Cerebellar nuclear complex (tissue), 1 donor: ENCODE results near the gene KLK3.
"Not testable (repeated sequence)": the region's sequence is repeated elsewhere in the genome, so short reads cannot be mapped to it uniquely, and the experiment has no call there.

Experiments used
- DNase-seq, 2 experiments: peaks; one replicate each; lab custom pipeline; 2025; lab: John Stamatoyannopoulos, UW

Gene KLK3

DNA sequence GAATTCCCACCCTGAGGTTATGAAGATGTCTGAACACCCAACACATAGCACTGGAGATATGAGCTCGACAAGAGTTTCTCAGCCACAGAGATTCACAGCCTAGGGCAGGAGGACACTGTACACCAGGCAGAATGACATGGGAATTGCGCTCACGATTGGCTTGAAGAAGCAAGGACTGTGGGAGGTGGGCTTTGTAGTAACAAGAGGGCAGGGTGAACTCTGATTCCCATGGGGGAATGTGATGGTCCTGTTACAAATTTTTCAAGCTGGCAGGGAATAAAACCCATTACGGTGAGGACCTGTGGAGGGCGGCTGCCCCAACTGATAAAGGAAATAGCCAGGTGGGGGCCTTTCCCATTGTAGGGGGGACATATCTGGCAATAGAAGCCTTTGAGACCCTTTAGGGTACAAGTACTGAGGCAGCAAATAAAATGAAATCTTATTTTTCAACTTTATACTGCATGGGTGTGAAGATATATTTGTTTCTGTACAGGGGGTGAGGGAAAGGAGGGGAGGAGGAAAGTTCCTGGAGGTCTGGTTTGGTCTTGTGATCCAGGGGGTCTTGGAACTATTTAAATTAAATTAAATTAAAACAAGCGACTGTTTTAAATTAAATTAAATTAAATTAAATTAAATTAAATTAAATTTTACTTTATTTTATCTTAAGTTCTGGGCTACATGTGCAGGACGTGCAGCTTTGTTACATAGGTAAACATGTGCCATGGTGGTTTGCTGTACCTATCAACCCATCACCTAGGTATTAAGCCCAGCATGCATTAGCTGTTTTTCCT, 7.0 kb downstream of the KLK3 start:
- no peak for DNase-seq

DNA sequence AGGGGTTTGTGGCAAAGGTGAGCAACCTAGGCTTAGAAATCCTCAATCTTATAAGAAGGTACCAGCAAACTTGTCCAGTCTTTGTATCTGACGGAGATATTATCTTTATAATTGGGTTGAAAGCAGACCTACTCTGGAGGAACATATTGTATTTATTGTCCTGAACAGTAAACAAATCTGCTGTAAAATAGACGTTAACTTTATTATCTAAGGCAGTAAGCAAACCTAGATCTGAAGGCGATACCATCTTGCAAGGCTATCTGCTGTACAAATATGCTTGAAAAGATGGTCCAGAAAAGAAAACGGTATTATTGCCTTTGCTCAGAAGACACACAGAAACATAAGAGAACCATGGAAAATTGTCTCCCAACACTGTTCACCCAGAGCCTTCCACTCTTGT, 14.8 kb downstream of the KLK3 start:
- no peak for DNase-seq

DNA sequence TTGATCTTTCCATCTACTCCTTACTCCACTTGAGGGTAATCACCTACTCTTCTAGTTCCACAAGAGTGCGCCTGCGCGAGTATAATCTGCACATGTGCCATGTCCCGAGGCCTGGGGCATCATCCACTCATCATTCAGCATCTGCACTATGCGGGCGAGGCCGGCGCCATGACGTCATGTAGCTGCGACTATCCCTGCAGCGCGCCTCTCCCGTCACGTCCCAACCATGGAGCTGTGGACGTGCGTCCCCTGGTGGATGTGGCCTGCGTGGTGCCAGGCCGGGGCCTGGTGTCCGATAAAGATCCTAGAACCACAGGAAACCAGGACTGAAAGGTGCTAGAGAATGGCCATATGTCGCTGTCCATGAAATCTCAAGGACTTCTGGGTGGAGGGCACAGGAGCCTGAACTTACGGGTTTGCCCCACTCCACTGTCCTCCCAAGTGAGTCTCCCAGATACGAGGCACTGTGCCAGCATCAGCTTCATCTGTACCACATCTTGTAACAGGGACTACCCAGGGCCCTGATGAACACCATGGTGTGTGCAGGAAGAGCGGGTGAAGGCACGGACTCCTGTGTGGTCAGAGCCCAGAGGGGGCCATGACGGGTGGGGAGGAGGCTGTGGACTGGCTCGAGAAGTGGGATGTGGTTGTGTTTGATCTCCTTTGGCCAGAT, 15.8 kb downstream of the KLK3 start:
- DNase-seq, result no peak

DNA sequence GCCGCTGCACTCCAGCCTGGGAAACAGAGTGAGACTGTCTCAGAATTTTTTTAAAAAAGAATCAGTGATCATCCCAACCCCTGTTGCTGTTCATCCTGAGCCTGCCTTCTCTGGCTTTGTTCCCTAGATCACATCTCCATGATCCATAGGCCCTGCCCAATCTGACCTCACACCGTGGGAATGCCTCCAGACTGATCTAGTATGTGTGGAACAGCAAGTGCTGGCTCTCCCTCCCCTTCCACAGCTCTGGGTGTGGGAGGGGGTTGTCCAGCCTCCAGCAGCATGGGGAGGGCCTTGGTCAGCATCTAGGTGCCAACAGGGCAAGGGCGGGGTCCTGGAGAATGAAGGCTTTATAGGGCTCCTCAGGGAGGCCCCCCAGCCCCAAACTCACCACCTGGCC, 18.3 kb downstream of the KLK3 start, which contains the start of gene KLK2:
KLK2 (plus strand) TSS at position 384 of the 400 bp plus-strand sequence. CDS start 35 bp downstream, outside the sequence.
- DNase-seq, result no peak

DNA sequence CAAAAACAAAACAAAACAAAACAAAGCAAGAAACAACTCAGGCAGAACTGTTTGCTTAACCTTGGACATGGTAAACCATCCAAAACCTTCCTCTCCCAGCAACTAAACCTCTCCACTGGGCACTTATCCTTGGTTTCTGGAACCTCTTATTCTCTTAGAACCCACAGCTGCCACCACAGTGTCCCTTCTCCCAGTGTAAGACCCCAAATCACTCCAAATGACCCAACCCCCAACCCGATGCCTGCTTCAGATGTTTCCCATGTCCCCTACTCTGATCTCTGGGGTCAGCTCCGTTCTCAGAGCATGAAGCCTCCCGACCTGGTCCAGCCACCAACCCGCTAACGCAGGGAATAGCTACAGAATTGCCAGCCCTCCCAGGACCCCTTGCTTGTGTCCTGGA, 19.5 kb downstream of the KLK3 start:
- no peak for DNase-seq

DNA sequence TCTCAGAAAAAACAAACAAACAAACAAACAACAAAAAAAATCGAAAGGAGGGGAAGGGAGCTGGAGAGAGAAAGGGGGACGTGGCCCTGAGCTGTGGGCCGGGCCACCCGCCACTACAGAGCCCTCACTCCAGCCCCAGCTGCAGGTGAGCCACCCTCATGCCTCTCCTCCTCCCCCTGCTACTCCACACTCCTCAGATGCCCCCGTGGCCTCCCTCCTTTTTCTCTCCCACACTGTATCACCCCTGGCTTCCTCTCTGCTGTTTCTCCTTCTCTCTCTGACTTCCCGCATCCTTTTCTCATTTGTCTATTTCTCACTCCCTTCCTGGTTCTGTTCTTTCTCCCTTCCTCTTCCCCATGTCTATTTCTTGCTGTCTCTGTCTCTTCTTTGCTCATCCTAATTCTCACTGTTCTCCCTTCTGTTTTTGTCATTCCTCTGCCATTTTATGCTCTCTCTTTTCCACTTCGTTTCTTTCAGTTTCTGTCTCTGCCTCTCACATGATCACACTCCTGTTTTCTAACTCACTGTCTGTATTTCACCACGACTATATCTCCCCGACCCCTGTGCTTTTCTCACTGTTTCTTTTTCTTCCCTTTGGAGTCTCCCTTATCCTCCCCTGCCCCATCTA, 21.2 kb downstream of the KLK3 start:
- no peak for DNase-seq

DNA sequence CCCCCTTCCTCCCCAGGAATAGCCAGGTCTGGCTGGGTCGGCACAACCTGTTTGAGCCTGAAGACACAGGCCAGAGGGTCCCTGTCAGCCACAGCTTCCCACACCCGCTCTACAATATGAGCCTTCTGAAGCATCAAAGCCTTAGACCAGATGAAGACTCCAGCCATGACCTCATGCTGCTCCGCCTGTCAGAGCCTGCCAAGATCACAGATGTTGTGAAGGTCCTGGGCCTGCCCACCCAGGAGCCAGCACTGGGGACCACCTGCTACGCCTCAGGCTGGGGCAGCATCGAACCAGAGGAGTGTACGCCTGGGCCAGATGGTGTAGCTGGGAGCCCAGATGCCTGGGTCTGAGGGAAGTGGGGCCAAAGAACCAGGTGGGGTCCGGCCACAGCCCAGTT, 21.7 kb downstream of the KLK3 start:
- no peak for DNase-seq

DNA sequence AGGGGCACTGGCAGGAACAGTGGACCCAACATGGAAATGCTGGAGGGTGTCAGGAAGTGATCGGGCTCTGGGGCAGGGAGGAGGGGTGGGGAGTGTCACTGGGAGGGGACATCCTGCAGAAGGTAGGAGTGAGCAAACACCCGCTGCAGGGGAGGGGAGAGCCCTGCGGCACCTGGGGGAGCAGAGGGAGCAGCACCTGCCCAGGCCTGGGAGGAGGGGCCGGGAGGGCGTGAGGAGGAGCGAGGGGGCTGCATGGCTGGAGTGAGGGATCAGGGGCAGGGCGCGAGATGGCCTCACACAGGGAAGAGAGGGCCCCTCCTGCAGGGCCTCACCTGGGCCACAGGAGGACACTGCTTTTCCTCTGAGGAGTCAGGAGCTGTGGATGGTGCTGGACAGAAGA, 22.6 kb downstream of the KLK3 start:
- no peak for DNase-seq

DNA sequence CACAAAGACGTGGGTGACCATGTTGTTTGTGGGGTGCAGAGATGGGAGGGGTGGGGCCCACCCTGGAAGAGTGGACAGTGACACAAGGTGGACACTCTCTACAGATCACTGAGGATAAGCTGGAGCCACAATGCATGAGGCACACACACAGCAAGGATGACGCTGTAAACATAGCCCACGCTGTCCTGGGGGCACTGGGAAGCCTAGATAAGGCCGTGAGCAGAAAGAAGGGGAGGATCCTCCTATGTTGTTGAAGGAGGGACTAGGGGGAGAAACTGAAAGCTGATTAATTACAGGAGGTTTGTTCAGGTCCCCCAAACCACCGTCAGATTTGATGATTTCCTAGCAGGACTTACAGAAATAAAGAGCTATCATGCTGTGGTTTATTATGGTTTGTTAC, 24.1 kb downstream of the KLK3 start:
- no peak for DNase-seq

DNA sequence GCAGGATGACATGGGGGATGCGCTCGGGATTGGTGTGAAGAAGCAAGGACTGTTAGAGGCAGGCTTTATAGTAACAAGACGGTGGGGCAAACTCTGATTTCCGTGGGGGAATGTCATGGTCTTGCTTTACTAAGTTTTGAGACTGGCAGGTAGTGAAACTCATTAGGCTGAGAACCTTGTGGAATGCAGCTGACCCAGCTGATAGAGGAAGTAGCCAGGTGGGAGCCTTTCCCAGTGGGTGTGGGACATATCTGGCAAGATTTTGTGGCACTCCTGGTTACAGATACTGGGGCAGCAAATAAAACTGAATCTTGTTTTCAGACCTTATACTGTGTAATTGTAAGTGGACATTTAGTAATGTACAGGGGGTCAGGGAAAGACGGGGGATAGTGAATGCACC, 25.5 kb downstream of the KLK3 start:
- DNase-seq, result no peak

DNA sequence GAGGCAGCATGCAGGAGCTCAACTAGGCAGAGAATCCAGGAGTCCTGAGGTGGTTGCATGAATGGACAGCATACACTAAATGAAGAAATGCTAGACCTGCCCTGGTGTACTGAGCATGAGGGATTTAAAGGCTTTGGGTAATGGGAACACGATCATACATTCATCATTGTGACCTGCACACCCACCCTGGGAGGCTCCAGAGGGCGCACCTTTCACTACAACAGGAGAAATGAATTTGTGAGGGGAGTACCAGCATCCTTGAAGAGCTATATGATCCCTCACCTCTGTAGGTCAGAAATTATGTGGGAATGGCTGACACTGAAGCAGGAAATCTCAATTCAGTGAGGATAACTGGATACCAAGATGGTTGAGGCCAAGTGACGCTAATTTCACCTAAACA, 27.5 kb downstream of the KLK3 start:
- no peak for DNase-seq

DNA sequence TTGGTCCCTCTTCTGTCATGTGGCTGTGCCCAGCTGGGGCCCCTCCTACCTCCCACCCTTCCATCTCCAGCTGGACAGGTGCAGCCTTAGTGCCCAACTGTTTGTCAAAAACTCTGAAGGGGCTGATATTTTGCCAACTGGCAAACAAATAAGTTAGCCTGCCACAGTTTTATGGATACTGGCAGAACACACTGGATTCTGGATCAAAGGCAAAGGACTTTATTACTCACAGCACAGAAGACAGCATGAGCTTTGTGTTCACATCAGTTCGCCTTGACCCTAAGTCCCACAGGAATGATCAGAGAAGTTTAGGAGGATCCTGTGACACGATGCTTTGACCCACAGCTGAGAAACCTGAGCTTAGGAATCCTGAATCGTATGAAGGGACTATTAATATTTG, 34.9 kb downstream of the KLK3 start:
- DNase-seq, result no peak

DNA sequence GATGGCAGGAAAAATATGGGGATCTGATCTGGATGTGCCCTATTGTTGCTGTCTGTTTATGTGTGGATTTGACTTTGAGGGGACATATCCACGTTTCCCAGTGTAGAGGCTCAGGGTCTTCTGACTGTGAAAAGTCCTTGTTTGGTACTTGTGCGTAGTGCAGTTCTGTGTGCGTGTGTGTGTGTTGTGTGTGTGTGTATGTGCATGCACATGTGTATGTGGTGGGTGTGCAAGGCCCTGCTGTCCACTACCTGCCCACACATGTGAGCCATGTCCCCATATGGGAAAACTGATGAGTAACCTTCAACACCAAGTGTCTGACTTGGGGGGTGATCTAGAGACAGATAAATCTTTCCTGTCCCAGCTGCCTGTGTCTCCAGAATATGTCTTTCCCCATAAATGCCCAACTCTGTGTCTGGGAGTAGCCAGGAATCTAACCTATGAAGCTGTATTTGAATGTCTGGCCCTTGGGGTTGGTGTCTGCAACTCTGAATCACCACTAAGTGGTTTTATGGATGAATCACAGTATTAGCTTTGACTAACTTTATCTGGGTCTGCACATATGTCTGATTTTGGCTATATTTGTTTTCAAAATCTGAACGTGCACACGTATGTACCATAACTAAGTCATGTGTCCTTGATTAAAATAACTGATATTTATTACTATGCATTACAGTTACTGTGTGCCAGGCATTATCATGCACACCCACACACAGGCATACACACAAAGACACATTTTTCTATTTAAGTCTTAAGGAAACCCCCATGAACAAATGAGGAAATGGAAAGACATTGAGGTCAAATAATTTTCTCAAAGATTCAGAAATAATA, 35.9 kb downstream of the KLK3 start:
- no peak for DNase-seq

DNA sequence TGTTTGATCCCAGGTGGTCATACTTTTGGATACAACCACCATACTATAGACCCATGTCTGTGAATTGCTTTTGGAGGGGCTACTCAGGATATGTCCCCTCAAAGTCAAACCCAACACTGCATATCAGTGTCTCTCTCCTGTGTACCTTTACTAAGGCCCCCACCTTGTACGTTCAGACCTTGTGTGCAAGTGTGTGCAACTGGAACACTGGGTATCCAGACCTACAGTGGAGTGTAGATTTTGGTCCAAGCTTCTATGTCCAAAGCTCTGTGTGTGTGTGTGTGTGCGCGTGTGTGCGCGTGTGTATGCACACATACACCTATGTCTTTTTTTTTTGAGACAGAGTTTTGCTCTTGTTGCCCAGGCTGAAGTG, 36.5 kb downstream of the KLK3 start:
- DNase-seq, result no peak

DNA sequence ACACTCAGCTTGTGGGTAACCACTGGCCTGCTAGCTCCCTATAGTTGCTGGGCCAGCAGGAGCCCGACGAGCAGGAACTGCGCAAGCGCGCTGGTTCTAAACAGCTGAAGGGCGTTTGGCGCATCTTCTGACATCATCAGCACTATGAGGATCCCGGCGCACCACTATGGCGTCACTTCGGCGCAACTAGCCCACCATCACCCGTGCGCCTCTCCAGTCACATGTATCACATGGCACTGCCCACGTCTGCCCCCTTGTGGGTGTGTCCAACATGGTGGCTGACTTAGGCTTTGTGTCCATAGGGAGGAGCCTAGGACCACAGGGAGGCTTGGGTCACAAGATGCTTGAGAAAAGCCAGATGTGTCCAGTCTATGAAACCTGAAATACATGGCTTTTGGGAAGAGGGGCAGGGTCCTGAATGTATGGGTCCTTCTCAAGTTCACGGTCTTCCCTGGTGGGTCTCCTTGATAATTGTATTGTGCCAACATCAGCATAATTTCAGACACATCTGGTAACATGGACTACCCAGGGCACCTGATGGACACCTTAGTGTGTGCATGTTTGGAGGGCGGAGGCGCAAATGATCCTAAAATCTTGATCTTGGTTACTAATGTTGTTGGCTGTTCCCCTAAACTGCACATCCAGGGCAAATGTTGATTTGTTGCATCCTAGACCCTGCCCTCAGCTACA, 38.5 kb downstream of the KLK3 start:
- DNase-seq, result no peak

DNA sequence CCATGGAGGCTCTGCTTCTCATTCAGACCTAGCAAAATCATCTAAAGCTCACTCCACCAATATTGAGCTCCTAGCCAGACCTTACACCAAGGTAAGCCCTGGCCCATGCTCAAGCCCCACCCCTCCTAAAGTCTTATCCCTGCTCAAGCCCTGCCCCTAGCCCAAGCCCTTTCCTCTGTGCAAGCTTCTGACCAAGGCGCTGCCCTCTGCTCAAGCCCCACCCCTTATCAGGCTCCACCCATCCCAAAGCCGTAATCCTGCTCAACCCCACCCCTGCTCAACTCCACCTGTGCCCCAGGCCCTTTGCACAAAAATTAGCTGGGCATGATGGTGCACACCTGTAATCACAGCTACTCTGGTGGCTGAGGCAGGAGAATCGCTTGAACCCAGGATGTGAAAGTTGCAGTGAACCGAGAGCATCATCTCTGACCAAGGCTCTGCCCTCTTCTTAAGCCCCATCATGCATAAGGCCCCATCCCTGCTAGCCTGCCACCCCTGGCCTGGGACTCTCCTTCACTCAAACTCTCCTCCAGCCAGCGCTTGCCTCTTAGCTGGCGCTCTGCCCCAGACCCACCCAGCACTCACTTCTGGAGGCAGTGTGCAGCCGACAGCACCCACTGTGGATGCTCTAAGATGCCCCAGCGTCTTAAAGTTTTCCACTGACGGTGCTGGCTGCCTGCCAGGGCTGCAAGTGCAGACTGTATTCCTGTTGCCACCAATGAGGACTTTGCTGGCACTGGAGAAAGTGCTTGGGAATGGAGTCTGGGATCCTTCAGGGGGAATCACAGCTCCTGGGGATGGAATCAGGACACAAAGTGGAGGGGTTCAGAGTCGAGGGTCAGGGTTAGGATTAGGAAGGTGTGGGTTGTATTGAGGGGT, 40.0 kb downstream of the KLK3 start:
- no peak for DNase-seq

DNA sequence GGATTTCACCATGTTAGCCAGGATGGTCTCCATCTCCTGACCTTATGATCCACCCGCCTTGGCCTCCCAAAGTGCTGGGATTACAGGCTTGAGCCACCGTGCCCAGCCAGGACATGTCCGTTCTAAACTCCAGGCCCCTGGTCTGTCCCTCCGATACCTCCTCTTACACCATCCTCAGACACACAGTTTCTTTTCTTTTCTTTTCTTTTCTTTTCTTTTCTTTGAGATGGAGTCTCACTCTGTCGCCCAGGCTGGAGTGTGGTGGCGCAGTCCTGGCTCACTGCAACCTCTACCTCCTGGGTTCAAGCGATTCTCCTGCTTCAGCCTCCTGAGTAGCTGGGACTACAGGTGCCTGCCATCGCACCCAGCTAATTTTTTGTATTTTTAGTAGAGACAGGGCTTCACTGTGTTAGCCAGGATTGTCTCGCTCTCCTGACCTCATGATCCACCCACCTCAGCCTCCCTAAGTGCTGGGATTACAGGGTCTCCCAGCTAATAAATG, 41.4 kb downstream of the KLK3 start:
- not testable (repeated sequence) for DNase-seq

DNA sequence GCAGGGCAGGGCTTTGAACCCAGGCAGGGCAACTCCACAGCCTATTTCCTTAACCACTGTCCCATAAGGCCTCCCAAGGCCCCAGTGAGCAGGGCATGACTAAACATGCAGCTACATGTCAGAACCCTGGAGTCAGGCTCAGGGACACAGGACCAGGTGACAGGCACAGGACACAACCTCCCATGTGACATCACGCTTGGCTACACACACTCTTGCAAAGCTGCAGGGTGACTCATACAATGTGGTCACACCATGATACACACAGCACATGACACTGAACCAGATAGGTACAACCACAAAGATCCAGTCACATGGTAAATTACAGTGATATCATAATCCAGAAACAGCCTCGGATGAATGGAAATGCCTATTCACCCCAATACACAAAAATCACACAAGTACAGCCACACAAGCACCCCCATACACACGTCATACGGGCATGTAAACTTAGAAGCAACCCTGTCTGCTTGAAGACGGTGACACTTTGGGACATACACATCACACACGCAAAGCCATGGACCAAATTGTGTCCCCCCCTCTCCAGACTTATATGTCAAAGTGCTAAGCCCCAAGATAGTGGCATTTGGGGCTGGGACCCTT, 42.0 kb downstream of the KLK3 start:
- DNase-seq, result no peak

DNA sequence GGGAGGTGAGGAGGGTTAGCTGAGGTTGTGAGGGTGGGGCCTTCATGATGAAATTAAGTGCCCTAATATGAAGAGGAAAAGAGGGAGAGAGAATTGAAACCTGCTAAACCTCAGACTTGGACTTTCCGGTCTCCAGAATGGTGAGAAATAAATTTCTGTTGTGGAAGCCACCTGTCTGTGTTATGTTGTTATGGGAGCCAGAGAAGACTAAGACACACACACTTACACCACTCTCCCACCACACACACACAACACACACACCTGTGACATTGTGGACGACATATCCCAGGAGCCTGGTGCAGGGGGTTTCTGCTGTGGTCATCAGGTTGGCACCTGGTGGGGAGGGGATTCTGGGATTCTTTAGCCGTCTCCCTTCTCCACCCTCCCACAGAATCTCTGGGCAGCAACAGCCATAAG, 42.5 kb downstream of the KLK3 start:
- DNase-seq, result no peak

DNA sequence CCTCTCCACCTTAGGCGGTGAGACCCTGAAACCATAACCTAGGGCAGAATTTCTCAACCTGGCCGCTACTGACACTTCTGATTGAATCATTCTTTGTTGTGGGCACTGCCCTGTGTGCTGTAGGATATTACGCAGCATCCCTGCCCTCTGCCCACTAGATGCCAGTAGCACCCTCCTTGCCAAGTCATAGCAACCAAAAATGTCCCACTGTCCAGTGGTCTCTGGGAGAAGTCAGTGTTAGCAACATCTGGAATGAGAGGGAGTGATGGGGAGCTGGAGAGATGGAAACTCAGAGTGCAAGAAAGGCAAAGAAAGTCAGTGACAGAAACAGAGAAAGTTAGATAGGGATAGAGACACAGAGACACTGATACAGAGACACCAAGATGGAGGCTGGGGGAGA, 42.9 kb downstream of the KLK3 start:
- no peak for DNase-seq
